Mesenchymal stem cell (in vitro differentiated cells and primary cell): ENCODE measurements around the gene PLAC9.
A peak's percentile ranks its signal among the peaks of the same experiment; 100 is the strongest.

Experiments
- DNase-seq: peaks from one replicate; pipeline ENCODE4 v3.0.0-alpha.2; 2013
- H2AFZ ChIP-seq: one replicate; pipeline ENCODE4 v1.6.1; 2013; ENCODE audit warnings: low read depth, mild to moderate bottlenecking, control low read depth, inconsistent platforms, low read length, moderate library complexity
- H2AK5ac ChIP-seq: 2 replicates; pipeline ENCODE4 v1.6.1; 2013; ENCODE audit warnings: low read length, moderate library complexity, mild to moderate bottlenecking, inconsistent platforms; ENCODE audit not compliant: severe bottlenecking
- H2BK120ac ChIP-seq: one replicate; pipeline ENCODE4 v1.6.1; 2013; ENCODE audit warnings: low read depth, mild to moderate bottlenecking, inconsistent platforms, low read length, moderate library complexity
- H2BK12ac ChIP-seq, 2 experiments: one replicate each; pipeline ENCODE4 v1.6.1; 2013; ENCODE audit warnings: inconsistent platforms in 2 of 2, low read length in 2 of 2, mild to moderate bottlenecking in 2 of 2, moderate library complexity in 2 of 2, control low read depth in 1 of 2
- H2BK15ac ChIP-seq: one replicate; pipeline ENCODE4 v1.6.1; 2013; ENCODE audit warnings: mild to moderate bottlenecking, low read depth, inconsistent platforms; ENCODE audit not compliant: poor library complexity, severe bottlenecking
- H2BK5ac ChIP-seq: 2 replicates; pipeline ENCODE4 v1.6.1; 2013; ENCODE audit warnings: low read depth, mild to moderate bottlenecking, low read length, control low read depth, inconsistent platforms; ENCODE audit not compliant: poor library complexity, severe bottlenecking
- H3K14ac ChIP-seq, 2 experiments: one replicate each; pipeline ENCODE4 v1.6.1; 2013; ENCODE audit warnings: inconsistent platforms in 2 of 2, low read length in 2 of 2, control low read depth in 1 of 2, mild to moderate bottlenecking in 1 of 2, moderate library complexity in 1 of 2
- H3K18ac ChIP-seq, 2 experiments: one replicate each; pipeline ENCODE4 v1.6.1; 2013; ENCODE audit warnings: inconsistent platforms in 2 of 2, low read length in 2 of 2, control low read depth in 1 of 2, low read depth in 1 of 2, mild to moderate bottlenecking in 1 of 2
- H3K23ac ChIP-seq, 2 experiments: one replicate each; pipeline ENCODE4 v1.6.1; 2013; ENCODE audit warnings: inconsistent platforms in 2 of 2, low read length in 2 of 2, mild to moderate bottlenecking in 2 of 2, moderate library complexity in 2 of 2, control low read depth in 1 of 2
- H3K27ac ChIP-seq: 2 replicates; pipeline ENCODE4 v1.5.1; 2013; ENCODE audit warnings: mild to moderate bottlenecking, moderate library complexity, low read length, control low read depth, inconsistent platforms; ENCODE audit not compliant: poor library complexity, severe bottlenecking
- H3K27me3 ChIP-seq, 2 experiments: 2 replicates each; pipeline versions ENCODE4 v1.6.1 to v1.7.0; 2013; ENCODE audit warnings: low read length in 2 of 2, mild to moderate bottlenecking in 2 of 2, moderate library complexity in 2 of 2, control low read depth in 1 of 2, inconsistent platforms in 1 of 2; ENCODE audit not compliant: control insufficient read depth in 1 of 2, insufficient read depth in 1 of 2
- H3K36me3 ChIP-seq, 2 experiments: 2 replicates each; pipeline versions ENCODE4 v1.6.1 to v1.7.0; 2013; ENCODE audit warnings: low read length in 2 of 2, control low read depth in 1 of 2, inconsistent platforms in 1 of 2, low read depth in 1 of 2, mild to moderate bottlenecking in 1 of 2; ENCODE audit not compliant: insufficient read depth in 2 of 2, control insufficient read depth in 1 of 2
- H3K4ac ChIP-seq, 2 experiments: one replicate each; pipeline ENCODE4 v1.6.1; 2013; ENCODE audit warnings: inconsistent platforms in 2 of 2, low read length in 2 of 2, mild to moderate bottlenecking in 2 of 2, moderate library complexity in 2 of 2, control low read depth in 1 of 2, low read depth in 1 of 2
- H3K4me1 ChIP-seq: 2 replicates; pipeline ENCODE4 v1.6.1; 2013; ENCODE audit warnings: low read depth, low read length, control low read depth; ENCODE audit not compliant: control insufficient read depth, insufficient read depth
- H3K4me2 ChIP-seq: 2 replicates; pipeline ENCODE4 v1.6.1; 2013; ENCODE audit warnings: low read length, mild to moderate bottlenecking, inconsistent platforms; ENCODE audit not compliant: poor library complexity, severe bottlenecking
- H3K4me3 ChIP-seq, 2 experiments: 2 replicates each; pipeline versions ENCODE4 v1.5.1 to v1.7.0; 2013; ENCODE audit warnings: low read length in 2 of 2, mild to moderate bottlenecking in 2 of 2, control low read depth in 1 of 2, low read depth in 1 of 2; ENCODE audit not compliant: insufficient read depth in 1 of 2
- H3K79me1 ChIP-seq: replicated peaks from 2 replicates; pipeline ENCODE4 v1.6.1; 2013; ENCODE audit warnings: mild to moderate bottlenecking, control low read depth, low read length, inconsistent platforms; ENCODE audit not compliant: poor library complexity, severe bottlenecking
- H3K9ac ChIP-seq: 2 replicates; pipeline ENCODE4 v1.7.0; 2013; ENCODE audit warnings: mild to moderate bottlenecking, low read length, moderate library complexity
- H3K9me3 ChIP-seq: 2 replicates; pipeline ENCODE4 v1.7.0; 2013; ENCODE audit warnings: mild to moderate bottlenecking, low read length; ENCODE audit not compliant: control insufficient read depth
- H4K8ac ChIP-seq: one replicate; pipeline ENCODE4 v1.6.1; 2013; ENCODE audit warnings: inconsistent platforms, mild to moderate bottlenecking, low read length, moderate library complexity
- H4K91ac ChIP-seq: one replicate; pipeline ENCODE4 v1.6.1; 2013; ENCODE audit warnings: mild to moderate bottlenecking, low read length, inconsistent platforms
- WGBS: methylation state at CpG from one replicate; pipeline ENCODE4 v1.1.7; 2013; ENCODE audit warnings: mixed read lengths; 5-methylcytosine and 5-hydroxymethylcytosine counted together

Gene PLAC9

GRCh38 chr10:80176526-80176925, 44.0 kb downstream of the PLAC9 start:
- no peak overlapping the region for H3K23ac ChIP-seq
- no peak overlapping the region for H3K4ac ChIP-seq
- no peaks in the 10 kb centered on the region for H3K9me3 ChIP-seq
- H3K9ac ChIP-seq, result no peak overlapping the region
- H2BK15ac ChIP-seq, result no peak overlapping the region
- peaks cover 20% of the 10 kb centered on the region for H3K4me1 ChIP-seq
- H3K14ac ChIP-seq, result no peak overlapping the region
- H3K27ac ChIP-seq, result no peak overlapping the region
- no peak overlapping the region for H2BK5ac ChIP-seq
- no peak overlapping the region for H4K8ac ChIP-seq
- no peak overlapping the region for H3K4me3 ChIP-seq
- no peaks in the 10 kb centered on the region for H3K27me3 ChIP-seq
- WGBS, result 92% methylated on average over 6 of the region's 6 CpGs
- H4K91ac ChIP-seq, result no peak overlapping the region
- no peak overlapping the region for H2AFZ ChIP-seq
- DNase-seq, result no peak
- peaks cover 37 to 63% of the 10 kb centered on the region in 2 experiments for H3K36me3 ChIP-seq
- no peak overlapping the region for H2BK12ac ChIP-seq
- no peak overlapping the region for H2BK120ac ChIP-seq
- H3K18ac ChIP-seq, result peak overlapping the region in 1 of 2 experiments; percentile 18
- H3K79me1 ChIP-seq, result peaks cover 47% of the 10 kb centered on the region
- H2AK5ac ChIP-seq, result no peak overlapping the region
- no peak overlapping the region for H3K4me2 ChIP-seq

- H2BK12ac ChIP-seq, result no peak overlapping the region
- peak; percentile 82 for DNase-seq
- peak overlapping the region in 1 of 2 experiments; percentile 41 for H3K4me3 ChIP-seq
- peak overlapping the region; percentile 35 for H2BK120ac ChIP-seq
- H3K4me1 ChIP-seq, result peaks cover 15% of the 10 kb centered on the region
- H3K27me3 ChIP-seq, result no peaks in the 10 kb centered on the region
- no peak overlapping the region for H3K27ac ChIP-seq
- H3K4me2 ChIP-seq, result no peak overlapping the region
- H3K14ac ChIP-seq, result no peak overlapping the region
- H3K79me1 ChIP-seq, result peaks cover 40% of the 10 kb centered on the region
- no peak overlapping the region for H2AK5ac ChIP-seq
- H3K4ac ChIP-seq, result no peak overlapping the region
- H3K18ac ChIP-seq, result no peak overlapping the region
- H3K23ac ChIP-seq, result no peak overlapping the region
- H3K9ac ChIP-seq, result peak overlapping the region; percentile 40
- peaks cover 25 to 55% of the 10 kb centered on the region in 2 experiments for H3K36me3 ChIP-seq
- H4K91ac ChIP-seq, result peak overlapping the region; percentile 21
- no peak overlapping the region for H2BK5ac ChIP-seq
- no peaks in the 10 kb centered on the region for H3K9me3 ChIP-seq
- no peak overlapping the region for H2BK15ac ChIP-seq
- H4K8ac ChIP-seq, result peak overlapping the region; percentile 1
- WGBS, result 68% methylated on average over 12 of the region's 12 CpGs
- H2AFZ ChIP-seq, result no peak overlapping the region
These were observed 45.5 kb downstream of the PLAC9 start for GRCh38 chr10:80177781-80178636.

GRCh38 chr10:80182986-80183385, 50.5 kb downstream of the PLAC9 start:
- WGBS, result 93% methylated on average over 6 of the region's 6 CpGs

GRCh38 chr10:80183436-80183835, 50.9 kb downstream of the PLAC9 start:
- H3K18ac ChIP-seq, result peak overlapping the region; percentile 11 to 51
- DNase-seq, result no peak
- H4K8ac ChIP-seq, result no peak overlapping the region
- no peak overlapping the region for H3K27ac ChIP-seq
- no peak overlapping the region for H2BK5ac ChIP-seq
- H3K79me1 ChIP-seq, result peaks cover 33% of the 10 kb centered on the region
- H2BK15ac ChIP-seq, result no peak overlapping the region
- H3K9me3 ChIP-seq, result no peaks in the 10 kb centered on the region
- H3K27me3 ChIP-seq, result no peaks in the 10 kb centered on the region
- H3K9ac ChIP-seq, result no peak overlapping the region
- 97% methylated on average over 4 of the region's 4 CpGs for WGBS
- peaks cover 27 to 46% of the 10 kb centered on the region in 2 experiments for H3K36me3 ChIP-seq
- H2AFZ ChIP-seq, result no peak overlapping the region
- no peak overlapping the region for H4K91ac ChIP-seq
- H3K4me2 ChIP-seq, result no peak overlapping the region
- peaks cover 10% of the 10 kb centered on the region for H3K4me1 ChIP-seq
- peak overlapping the region in 1 of 2 experiments; percentile 28 for H2BK12ac ChIP-seq
- no peak overlapping the region for H3K23ac ChIP-seq
- H3K4me3 ChIP-seq, result peak overlapping the region in 1 of 2 experiments; percentile 3
- H3K14ac ChIP-seq, result peak overlapping the region in 1 of 2 experiments; percentile 64
- H3K4ac ChIP-seq, result no peak overlapping the region
- no peak overlapping the region for H2BK120ac ChIP-seq
- H2AK5ac ChIP-seq, result no peak overlapping the region

More at GRCh38 chr10:80182986-80183385, 50.5 kb downstream of the PLAC9 start:
- Histone ChIP-seq H4K8ac (no peak overlapping the region), H2AFZ (no peak overlapping the region), H3K27ac (no peak overlapping the region), H3K4me1 (peaks cover 15% of the 10 kb centered on the region), H3K4me2 (no peak overlapping the region), H3K36me3 (peaks cover 28 to 46% of the 10 kb centered on the region in 2 experiments), H3K9ac (no peak overlapping the region), H4K91ac (no peak overlapping the region), H3K14ac (peak overlapping the region in 1 of 2 experiments; percentile 37), H3K9me3 (no peaks in the 10 kb centered on the region), H2BK5ac (no peak overlapping the region), H3K18ac (no peak overlapping the region), H3K27me3 (no peaks in the 10 kb centered on the region), H3K79me1 (peaks cover 36% of the 10 kb centered on the region), H2BK12ac (no peak overlapping the region), H2BK15ac (no peak overlapping the region), H2BK120ac (no peak overlapping the region), H3K23ac (no peak overlapping the region), H3K4me3 (peak overlapping the region in 1 of 2 experiments; percentile 3), H3K4ac (no peak overlapping the region), H2AK5ac (no peak overlapping the region)
- no peak for DNase-seq
